Loucy (cell line): ENCODE measurements around the gene GJB6.

Experiments
- H2AFZ ChIP-seq: fragments of 200-600 bp; sonication (generic); 2 replicates; pipeline ENCODE4 v1.6.0; 2016; ENCODE audit warnings: antibody characterized with exemption, mild to moderate bottlenecking, low read length, moderate library complexity
- H3F3A ChIP-seq: fragments of 200-600 bp; 2 replicates; pipeline ENCODE4 v1.6.0; 2016; ENCODE audit warnings: antibody characterized with exemption, low read depth, mild to moderate bottlenecking
- H3K27me3 ChIP-seq: fragments of 200-600 bp; sonication (generic); 2 replicates; pipeline ENCODE4 v1.6.1; 2014; ENCODE audit warnings: low read length, mild to moderate bottlenecking; ENCODE audit not compliant: insufficient read depth, poor library complexity, severe bottlenecking
- H3K36me3 ChIP-seq: fragments of 200-600 bp; sonication (generic); 2 replicates; pipeline ENCODE4 v1.6.1; 2016; ENCODE audit warnings: low read length; ENCODE audit not compliant: insufficient read depth
- H3K4me1 ChIP-seq: fragments of 200-600 bp; sonication (generic); 2 replicates; pipeline ENCODE4 v1.5.1; 2014; ENCODE audit warnings: low read length, mild to moderate bottlenecking; ENCODE audit not compliant: insufficient read depth, poor library complexity, severe bottlenecking
- H3K4me2 ChIP-seq: fragments of 200-600 bp; sonication (generic); 2 replicates; pipeline ENCODE4 v1.6.0; 2014; ENCODE audit warnings: antibody characterized with exemption, low read length, low read depth, mild to moderate bottlenecking; ENCODE audit not compliant: poor library complexity, severe bottlenecking
- H3K4me3 ChIP-seq: fragments of 200-600 bp; sonication (generic); 2 replicates; pipeline ENCODE4 v1.5.1; 2014; ENCODE audit warnings: low read length, mild to moderate bottlenecking, mixed read lengths; ENCODE audit not compliant: poor library complexity, severe bottlenecking
- H3K79me2 ChIP-seq: fragments of 200-600 bp; sonication (generic); 2 replicates; pipeline ENCODE4 v1.6.1; 2014; ENCODE audit warnings: low read length; ENCODE audit not compliant: insufficient read depth
- H3K9ac ChIP-seq: fragments of 200-600 bp; sonication (generic); 2 replicates; pipeline ENCODE4 v1.6.0; 2014; ENCODE audit warnings: mild to moderate bottlenecking, low read depth, low read length, moderate library complexity; ENCODE audit not compliant: poor library complexity, severe bottlenecking
- H3K9me2 ChIP-seq: fragments of 200-600 bp; sonication (generic); replicated peaks from 2 replicates; pipeline ENCODE4 v1.6.1; 2016; ENCODE audit warnings: low read depth, low read length, mixed read lengths
- H3K9me3 ChIP-seq: fragments of 200-600 bp; sonication (generic); 2 replicates; pipeline ENCODE4 v1.6.1; 2014; ENCODE audit warnings: mild to moderate bottlenecking, antibody characterized with exemption, low read length, low read depth; ENCODE audit not compliant: insufficient read depth
- H4K20me1 ChIP-seq: fragments of 200-600 bp; sonication (generic); 2 replicates; pipeline ENCODE4 v1.6.0; 2014; ENCODE audit warnings: antibody characterized with exemption, low read length, mild to moderate bottlenecking; ENCODE audit not compliant: insufficient read depth, poor library complexity, severe bottlenecking
- CTCF ChIP-seq: fragments of 200-600 bp; sonication (generic); conservative IDR thresholded peaks from 2 replicates; pipeline ENCODE4 v1.5.1; 2014; ENCODE audit warnings: mild to moderate bottlenecking, antibody characterized with exemption, low read length
- EZH2phosphoT487 ChIP-seq: fragments of 200-600 bp; IDR thresholded peaks from 2 replicates; pipeline ENCODE4 v1.6.1; 2018; ENCODE audit warnings: antibody characterized with exemption, mild to moderate bottlenecking, moderate library complexity, borderline replicate concordance

GJB6 gene

GRCh38 chr13:20239748-20240147, 7.6 kb upstream of the GJB6 start:
- Histone ChIP-seq H3F3A (no peaks in the 10 kb centered on the region), H3K9me2 (no peaks in the 10 kb centered on the region), H3K4me2 (no peak overlapping the region), H4K20me1 (no peaks in the 10 kb centered on the region), H3K79me2 (no peaks in the 10 kb centered on the region), H2AFZ (no peak overlapping the region), H3K27me3 (no peaks in the 10 kb centered on the region), H3K9me3 (no peaks in the 10 kb centered on the region), H3K9ac (no peak overlapping the region), H3K4me1 (no peaks in the 10 kb centered on the region), H3K36me3 (no peaks in the 10 kb centered on the region), H3K4me3 (no peak overlapping the region)
- TF ChIP-seq EZH2phosphoT487 (no peak), CTCF (no peak)

GRCh38 chr13:20232556-20233277, 598 bp upstream of the GJB6 start:
- H3K4me1 ChIP-seq: no peaks in the 10 kb centered on the region
- no peaks in the 10 kb centered on the region for H3K79me2 ChIP-seq
- no peak overlapping the region for H2AFZ ChIP-seq
- TF ChIP-seq EZH2phosphoT487: no peak
- no peak for TF ChIP-seq CTCF
- H3K9me2 ChIP-seq: no peaks in the 10 kb centered on the region
- no peaks in the 10 kb centered on the region for H3K27me3 ChIP-seq
- no peaks in the 10 kb centered on the region for H3F3A ChIP-seq
- no peak overlapping the region for H3K4me3 ChIP-seq
- no peaks in the 10 kb centered on the region for H4K20me1 ChIP-seq
- H3K9ac ChIP-seq: no peak overlapping the region
- no peaks in the 10 kb centered on the region for H3K9me3 ChIP-seq
- no peak overlapping the region for H3K4me2 ChIP-seq
- no peaks in the 10 kb centered on the region for H3K36me3 ChIP-seq

DNA sequence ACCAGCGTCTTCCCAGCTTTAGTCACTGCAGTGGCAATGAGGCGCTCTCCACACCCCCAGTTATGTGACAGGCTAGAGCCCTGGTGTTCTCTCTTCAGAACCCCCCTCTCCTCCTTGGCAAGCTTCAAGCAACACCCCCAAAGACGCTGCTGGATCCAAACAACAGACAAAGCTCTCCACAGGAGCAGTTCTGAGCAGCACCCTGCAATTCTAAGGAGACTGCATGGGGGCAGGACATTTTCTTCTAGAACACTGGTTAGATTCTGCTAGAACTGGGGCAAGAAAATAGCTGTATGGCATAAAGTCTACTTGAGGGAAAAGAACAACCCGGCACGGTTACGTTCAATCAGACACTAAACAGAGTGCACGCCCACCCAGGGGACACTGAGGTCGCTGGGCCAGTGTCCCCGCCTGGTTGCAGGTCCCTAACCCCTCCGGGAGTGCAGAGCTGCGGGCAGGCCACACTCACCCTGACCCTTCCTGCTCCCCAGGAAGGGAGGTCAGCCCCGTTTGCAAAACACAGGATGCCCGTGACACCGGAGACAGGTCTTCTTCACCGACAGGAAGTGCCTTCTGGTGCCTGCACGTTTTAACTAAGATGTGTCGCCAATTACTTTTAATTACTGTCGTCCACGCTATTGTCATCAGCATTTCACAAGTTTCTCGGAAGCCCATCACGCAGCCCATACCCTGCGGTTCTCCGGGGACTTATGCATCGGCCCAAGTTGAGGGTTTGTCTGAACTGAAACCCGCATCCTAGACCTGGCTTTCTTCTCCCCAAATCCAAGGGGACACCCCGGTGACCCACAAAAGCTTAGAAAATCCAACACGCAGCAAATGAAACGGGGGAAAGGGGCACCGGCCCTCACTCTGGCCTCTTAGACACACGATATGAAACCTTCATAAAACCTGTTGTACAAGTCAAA, 943 bp downstream of the GJB6 start:
- Histone ChIP-seq H3F3A (no peaks in the 10 kb centered on the region), H3K9me3 (no peaks in the 10 kb centered on the region), H3K9ac (no peak overlapping the region), H3K9me2 (no peaks in the 10 kb centered on the region), H3K4me1 (no peaks in the 10 kb centered on the region), H3K4me2 (no peak overlapping the region), H4K20me1 (no peaks in the 10 kb centered on the region), H2AFZ (no peak overlapping the region), H3K4me3 (no peak overlapping the region), H3K27me3 (no peaks in the 10 kb centered on the region), H3K36me3 (no peaks in the 10 kb centered on the region), H3K79me2 (no peaks in the 10 kb centered on the region)
- no peak for TF ChIP-seq EZH2phosphoT487
- no peak for TF ChIP-seq CTCF
